NCI-H1092 treated with DMSO at 0.1 percent for 48 hours (cell line): ENCODE results near the gene XYLT2.
"Not testable (repeated sequence)": the region's sequence is repeated elsewhere in the genome, so short reads cannot be mapped to it uniquely, and the experiment has no call there.

Experiments used
- DNase-seq: peaks from one replicate; lab custom pipeline; 2025; lab: John Stamatoyannopoulos, UW

The XYLT2 gene

DNA sequence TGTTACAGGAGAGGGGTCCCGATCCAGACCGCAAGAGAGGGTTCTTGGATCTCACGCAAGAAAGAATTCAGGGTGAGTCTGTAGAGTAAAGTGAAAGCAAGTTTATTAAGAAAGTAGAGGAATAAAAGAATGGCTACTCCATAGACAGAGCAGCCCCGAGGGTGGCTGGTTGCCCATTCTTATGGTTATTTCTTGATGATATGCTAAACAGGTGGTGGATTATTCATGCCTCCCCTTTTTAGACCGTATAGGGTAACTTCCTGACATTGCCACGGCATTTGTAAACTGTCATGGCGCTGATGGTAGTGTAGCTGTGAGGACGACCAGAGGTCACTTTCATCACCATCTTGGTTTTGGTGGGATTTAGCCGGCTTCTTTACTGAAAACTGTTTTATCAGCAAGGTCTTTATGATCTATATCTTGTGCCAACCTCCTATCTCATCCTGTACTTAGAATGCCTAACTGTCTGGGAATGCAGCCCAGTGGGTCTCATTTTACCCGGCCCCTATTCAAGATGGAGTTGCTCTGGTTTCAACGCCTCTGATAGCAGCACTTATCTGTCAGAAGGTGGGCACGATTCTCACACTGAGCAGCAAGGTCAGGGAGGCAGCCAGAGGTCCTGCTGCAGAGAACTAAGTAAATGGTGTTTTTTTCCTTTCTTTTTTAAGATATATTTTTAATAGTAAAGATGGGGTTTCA lies 26.5 kb upstream of the XYLT2 start:
- DNase-seq = no peak

GRCh38 chr17:50322271-50322670 lies 23.7 kb upstream of the XYLT2 start:
- no peak for DNase-seq

DNA sequence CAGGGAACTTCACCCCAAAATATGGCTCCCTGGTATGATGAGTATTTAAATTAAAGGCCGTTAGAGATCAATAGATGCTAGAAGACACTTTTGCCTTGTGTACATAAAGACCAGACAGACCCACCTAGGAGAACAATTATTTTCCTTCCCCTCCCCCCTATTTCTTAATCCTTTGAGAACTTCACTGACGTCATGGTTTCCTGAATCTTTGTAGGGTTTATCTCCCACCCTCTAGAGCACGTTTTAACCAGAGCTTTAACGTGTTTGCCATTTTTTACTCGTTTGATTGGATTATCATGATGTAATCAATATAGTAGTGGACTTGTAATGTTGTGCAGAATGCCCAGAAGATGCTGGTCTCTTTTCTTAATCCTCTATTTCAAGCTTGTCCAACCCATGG lies 22.9 kb upstream of the XYLT2 start:
- DNase-seq = no peak

- DNase-seq = no peak
These were observed 20.0 kb upstream of the XYLT2 start for GRCh38 chr17:50325906-50326305.

- DNase-seq = no peak
These were observed 19.0 kb upstream of the XYLT2 start for GRCh38 chr17:50326831-50327364.

DNA sequence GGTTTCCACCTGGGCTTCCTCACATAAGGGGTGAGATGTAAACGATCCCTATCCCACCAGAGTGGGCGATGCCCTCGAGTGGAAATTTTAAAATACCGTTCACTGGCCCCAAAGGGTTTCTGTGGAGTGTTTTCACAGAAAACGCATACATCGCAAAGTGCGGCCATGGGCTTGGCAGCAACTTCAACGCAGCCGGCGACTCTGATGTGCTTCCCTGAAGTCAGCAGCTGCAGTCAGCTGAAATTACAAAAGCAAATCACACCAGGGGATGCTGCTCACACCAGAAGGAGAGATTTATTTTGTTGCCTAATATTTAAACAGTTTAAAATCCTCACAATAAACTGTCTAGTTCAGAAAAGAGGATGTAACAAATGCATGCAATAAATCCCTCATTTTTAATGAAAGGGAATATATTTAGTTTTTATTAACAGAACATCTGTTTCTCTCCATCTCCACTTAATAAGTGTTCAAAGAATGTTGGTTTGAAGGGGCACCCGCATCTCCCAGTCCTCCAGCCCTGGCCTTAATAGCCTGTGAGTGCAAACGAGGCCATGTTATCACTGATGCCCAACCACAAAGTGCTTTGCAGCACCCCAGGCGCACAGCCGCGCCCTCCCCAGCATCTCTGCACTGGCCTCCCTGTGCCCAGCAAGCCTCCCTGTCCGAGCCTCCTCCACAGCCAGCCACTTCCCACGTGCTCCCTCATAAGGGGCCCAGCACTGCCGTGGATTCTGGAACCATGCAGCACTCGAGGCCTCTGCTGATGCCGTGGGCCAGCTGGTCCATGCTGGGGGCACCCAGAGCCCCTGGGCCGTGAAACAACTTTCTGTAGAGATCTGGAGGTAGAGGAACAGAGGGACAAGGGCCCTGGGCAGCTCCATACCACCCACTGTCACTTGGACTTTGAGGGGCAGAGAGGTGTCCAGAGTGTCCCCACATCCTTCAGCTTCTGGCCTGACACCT lies 17.3 kb upstream of the XYLT2 start:
- DNase-seq = no peak

DNA sequence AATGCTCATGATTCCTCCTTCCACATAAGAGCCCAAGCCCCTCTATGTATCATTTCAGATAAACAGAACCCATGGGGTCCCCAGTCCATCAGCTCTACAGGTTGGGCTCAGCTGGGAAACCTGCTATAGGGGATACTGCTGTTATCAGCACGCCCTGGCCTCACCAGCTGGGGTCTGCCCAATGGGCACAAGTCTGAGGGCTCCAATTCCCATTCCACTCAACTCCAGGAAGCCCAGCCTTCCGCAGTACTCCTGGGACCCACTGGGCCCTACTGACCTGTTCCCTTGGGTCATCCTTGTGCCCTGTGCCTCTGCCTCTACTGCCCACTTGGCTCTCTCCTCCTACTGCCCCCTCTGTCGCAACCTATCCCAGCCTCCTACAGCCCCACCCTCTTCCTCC lies 16.2 kb upstream of the XYLT2 start:
- DNase-seq = no peak

DNA sequence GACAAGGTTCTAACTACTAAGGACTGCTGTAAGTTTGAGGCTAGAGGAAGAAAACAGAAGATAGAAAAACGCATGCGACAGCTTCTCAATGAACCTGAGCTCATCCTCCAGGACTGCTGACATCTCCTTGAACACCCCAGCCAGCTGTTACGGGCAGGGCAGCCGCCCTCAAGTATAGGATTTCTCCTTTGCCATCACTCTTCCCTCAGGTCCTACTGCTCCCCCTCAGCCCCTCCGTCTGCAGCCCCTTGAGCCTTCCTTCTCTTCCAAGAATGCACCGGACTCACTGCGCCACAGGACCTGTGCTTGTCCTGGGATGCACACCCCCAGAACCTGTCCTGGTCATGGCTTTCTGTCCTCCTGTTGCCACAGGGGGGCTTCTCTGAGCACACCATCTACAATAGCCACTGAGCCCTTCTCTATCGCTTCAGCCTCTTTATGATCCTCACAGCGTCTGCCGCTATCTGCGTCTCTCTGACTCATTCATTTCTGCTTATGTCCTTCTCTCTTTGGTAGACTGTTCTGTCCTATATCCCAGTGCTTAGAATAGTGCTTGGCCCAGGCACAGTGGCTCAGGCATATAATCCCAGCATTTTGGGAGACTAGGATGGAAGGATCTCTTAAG lies 15.7 kb upstream of the XYLT2 start:
- no peak for DNase-seq

GRCh38 chr17:50331085-50331791 lies 14.7 kb upstream of the XYLT2 start:
- no peak for DNase-seq

GRCh38 chr17:50332196-50332595 lies 13.7 kb upstream of the XYLT2 start:
- DNase-seq = no peak

- DNase-seq = not testable (repeated sequence)
These were observed 12.5 kb upstream of the XYLT2 start for GRCh38 chr17:50333291-50334057.

DNA sequence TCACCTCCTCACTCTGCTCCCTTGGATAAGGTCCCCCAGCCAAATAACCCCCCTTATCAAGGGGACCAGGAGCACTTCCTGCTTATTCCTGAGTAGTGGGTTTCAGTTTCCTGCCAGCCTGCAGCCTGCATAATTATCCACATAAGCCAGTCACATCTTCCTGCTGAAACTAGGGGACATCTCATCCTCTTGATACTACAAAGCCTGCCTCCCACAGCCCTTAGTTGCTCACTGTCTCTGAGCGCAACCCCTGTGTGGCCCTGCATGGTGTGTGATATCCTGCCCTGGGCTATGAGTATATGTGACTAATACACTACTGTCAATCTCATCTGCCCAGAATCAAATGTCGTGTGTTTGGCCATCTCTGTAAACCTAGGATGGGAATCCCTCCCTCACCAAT lies 8.0 kb upstream of the XYLT2 start:
- no peak for DNase-seq

DNA sequence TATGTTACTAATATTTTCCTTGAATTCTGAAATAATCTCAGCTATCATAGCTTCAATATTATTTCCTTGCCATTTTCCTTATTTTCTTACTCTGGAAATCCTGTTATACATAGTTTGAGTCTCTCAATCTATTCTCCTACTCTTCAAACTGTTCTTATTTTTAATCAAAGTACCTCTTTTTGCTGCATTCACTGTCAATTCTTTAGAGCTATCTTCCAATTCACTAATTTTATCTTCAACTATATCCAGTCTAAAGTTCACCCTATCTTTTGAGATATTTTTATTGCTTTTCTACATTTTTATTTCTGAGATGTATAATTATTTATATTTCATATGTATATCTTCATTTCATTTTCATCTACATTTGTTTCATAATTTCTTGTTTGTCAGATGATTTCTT lies 7.3 kb upstream of the XYLT2 start:
- DNase-seq = no peak

GRCh38 chr17:50339381-50339780 lies 6.5 kb upstream of the XYLT2 start:
- no peak for DNase-seq

GRCh38 chr17:50344731-50345365 lies 1.1 kb upstream of the XYLT2 start:
- DNase-seq = no peak

GRCh38 chr17:50346313-50347116 lies 589 bp downstream of the XYLT2 start:
- DNase-seq = no peak

GRCh38 chr17:50347117-50347893 lies 1.4 kb downstream of the XYLT2 start:
- DNase-seq = no peak

DNA sequence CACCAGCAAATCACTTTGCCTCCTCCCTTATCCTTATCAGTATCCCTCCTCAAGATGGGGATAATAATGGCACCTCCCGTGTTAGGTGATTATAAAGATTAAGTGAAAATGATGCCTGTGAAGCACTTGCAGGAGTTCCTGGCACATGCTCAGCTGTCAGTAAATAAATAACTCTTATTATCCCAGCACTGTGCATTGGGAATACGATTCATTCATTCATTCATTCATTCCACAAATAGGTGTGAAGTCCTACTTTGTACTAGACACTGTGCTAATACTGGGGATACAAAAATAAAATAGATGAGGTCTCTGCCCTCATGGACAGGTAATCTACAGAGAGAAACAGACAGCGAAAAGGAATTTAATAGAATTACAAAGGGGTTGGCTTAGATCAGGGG lies 2.0 kb downstream of the XYLT2 start:
- no peak for DNase-seq
